ENCODE results near the gene FPGS.

FPGS gene

DNA sequence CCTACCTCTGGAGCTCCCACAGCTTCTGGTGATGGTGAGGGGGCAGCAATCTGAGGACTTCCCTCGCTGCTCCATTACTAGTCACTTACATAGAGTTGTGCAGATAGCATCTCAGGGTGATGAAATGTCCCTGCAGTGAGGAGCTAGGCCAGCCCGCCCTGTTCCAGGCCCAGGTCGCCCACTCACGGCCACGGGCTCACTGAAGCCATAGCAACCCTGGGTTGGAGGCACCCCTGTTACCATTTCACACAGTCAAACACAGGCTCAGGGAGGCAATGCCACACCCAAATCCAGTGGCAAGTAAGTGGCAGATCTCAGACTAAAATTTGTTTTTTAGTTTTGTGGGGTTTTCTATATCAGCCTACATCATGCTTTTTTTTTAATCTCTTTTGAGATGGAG, 43.8 kb upstream of the FPGS start:
- H3K27me3 ChIP-seq (ENCODE audit: control insufficient read depth, low read length) = no peaks in the 10 kb centered on the region
- H3K4me3 ChIP-seq (ENCODE audit: low read length) = no peak overlapping the region
- no peaks in the 10 kb centered on the region for H3K79me2 ChIP-seq (ENCODE audit: control insufficient read depth, low read length)
- no peak for TF ChIP-seq EZH2phosphoT487 (IDR thresholded peaks at IDR 0.05; ENCODE audit: borderline replicate concordance, low read length)
- H3F3A ChIP-seq (ENCODE audit: control insufficient read depth, insufficient read depth) = no peaks in the 10 kb centered on the region
- H3K27ac ChIP-seq (ENCODE audit: low read depth, low read length) = no peak overlapping the region
- no peaks in the 10 kb centered on the region for H3K9me2 ChIP-seq (replicated peaks; ENCODE audit: control insufficient read depth, low read length)
- H3K4me2 ChIP-seq (ENCODE audit: low read length) = no peak overlapping the region
- H3K9me3 ChIP-seq (ENCODE audit: control insufficient read depth, insufficient read depth, low read length) = no peaks in the 10 kb centered on the region
- H3K36me3 ChIP-seq (ENCODE audit: control insufficient read depth, low read length) = no peaks in the 10 kb centered on the region; the same call in 1 of the 2 replicates
- H3K4me1 ChIP-seq (ENCODE audit: control insufficient read depth, low read length) = no peaks in the 10 kb centered on the region
- H4K20me1 ChIP-seq (ENCODE audit: control insufficient read depth, insufficient read depth, low read depth, low read length) = no peaks in the 10 kb centered on the region; the same call in 1 of the 2 replicates

DNA sequence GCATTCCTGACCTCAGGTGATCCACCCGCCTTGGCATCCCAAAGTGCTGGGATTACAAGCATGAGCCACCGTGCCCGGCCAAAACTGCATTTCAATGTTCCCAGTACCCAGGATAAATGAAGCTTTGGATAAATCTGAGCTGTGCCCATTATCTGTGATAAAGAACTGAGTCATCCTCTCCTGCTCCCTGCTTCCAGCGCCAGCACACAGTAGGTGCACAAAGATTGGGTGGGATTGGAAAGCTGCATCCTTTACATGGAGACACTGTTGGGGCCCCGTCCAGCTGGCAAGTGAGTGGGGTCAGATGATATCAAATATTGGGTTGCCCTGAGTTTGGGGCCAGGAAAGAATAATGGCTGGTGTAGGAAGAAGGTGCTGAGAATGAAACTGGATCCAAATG, 41.6 kb upstream of the FPGS start:
- Histone ChIP-seq H3K9me2 (replicated peaks; ENCODE audit: control insufficient read depth, low read length) (no peaks in the 10 kb centered on the region), H3K9me3 (ENCODE audit: control insufficient read depth, insufficient read depth, low read length) (no peaks in the 10 kb centered on the region), H3K79me2 (ENCODE audit: control insufficient read depth, low read length) (no peaks in the 10 kb centered on the region), H3F3A (ENCODE audit: control insufficient read depth, insufficient read depth) (no peaks in the 10 kb centered on the region), H3K27me3 (ENCODE audit: control insufficient read depth, low read length) (no peaks in the 10 kb centered on the region), H3K36me3 (ENCODE audit: control insufficient read depth, low read length) (no peaks in the 10 kb centered on the region; the same call in 1 of the 2 replicates), H3K27ac (ENCODE audit: low read depth, low read length) (no peak overlapping the region), H3K4me1 (ENCODE audit: control insufficient read depth, low read length) (no peaks in the 10 kb centered on the region), H4K20me1 (ENCODE audit: control insufficient read depth, insufficient read depth, low read depth, low read length) (no peaks in the 10 kb centered on the region; the same call in 1 of the 2 replicates), H3K4me2 (ENCODE audit: low read length) (no peak overlapping the region), H3K4me3 (ENCODE audit: low read length) (no peak overlapping the region)
- TF ChIP-seq EZH2phosphoT487 (IDR thresholded peaks at IDR 0.05; ENCODE audit: borderline replicate concordance, low read length) = no peak

DNA sequence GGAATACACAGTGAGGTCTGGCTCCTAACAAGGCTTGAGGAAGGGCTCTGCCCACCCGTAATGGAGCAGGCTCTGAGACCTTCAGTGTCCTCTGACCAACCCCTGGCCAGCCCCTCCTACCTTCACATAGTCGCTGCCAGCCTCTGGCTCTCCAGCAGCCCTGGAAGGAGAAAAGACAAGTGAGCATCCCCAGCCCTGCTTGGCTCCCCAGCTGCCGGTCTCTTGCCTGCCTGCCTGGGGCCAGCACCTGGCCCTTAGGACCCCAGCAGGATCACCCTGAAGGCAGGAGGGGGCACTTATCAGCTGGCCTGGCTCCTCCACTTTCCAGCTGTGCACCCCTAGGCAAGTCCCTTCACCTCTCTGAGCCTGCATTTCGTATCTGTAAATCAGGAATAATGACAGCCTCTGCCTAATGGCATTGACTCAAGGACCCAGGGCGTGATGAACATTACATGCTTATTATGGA, 41.2 kb upstream of the FPGS start:
- H3K79me2 ChIP-seq (ENCODE audit: control insufficient read depth, low read length) = no peaks in the 10 kb centered on the region
- H3K4me2 ChIP-seq (ENCODE audit: low read length) = no peak overlapping the region
- H3K36me3 ChIP-seq (ENCODE audit: control insufficient read depth, low read length) = no peaks in the 10 kb centered on the region; the same call in 1 of the 2 replicates
- no peaks in the 10 kb centered on the region for H3K27me3 ChIP-seq (ENCODE audit: control insufficient read depth, low read length)
- H3K4me3 ChIP-seq (ENCODE audit: low read length) = no peak overlapping the region
- H4K20me1 ChIP-seq (ENCODE audit: control insufficient read depth, insufficient read depth, low read depth, low read length) = no peaks in the 10 kb centered on the region; the same call in 1 of the 2 replicates
- no peak for TF ChIP-seq EZH2phosphoT487 (IDR thresholded peaks at IDR 0.05; ENCODE audit: borderline replicate concordance, low read length)
- TF ChIP-seq, protein P1, sequence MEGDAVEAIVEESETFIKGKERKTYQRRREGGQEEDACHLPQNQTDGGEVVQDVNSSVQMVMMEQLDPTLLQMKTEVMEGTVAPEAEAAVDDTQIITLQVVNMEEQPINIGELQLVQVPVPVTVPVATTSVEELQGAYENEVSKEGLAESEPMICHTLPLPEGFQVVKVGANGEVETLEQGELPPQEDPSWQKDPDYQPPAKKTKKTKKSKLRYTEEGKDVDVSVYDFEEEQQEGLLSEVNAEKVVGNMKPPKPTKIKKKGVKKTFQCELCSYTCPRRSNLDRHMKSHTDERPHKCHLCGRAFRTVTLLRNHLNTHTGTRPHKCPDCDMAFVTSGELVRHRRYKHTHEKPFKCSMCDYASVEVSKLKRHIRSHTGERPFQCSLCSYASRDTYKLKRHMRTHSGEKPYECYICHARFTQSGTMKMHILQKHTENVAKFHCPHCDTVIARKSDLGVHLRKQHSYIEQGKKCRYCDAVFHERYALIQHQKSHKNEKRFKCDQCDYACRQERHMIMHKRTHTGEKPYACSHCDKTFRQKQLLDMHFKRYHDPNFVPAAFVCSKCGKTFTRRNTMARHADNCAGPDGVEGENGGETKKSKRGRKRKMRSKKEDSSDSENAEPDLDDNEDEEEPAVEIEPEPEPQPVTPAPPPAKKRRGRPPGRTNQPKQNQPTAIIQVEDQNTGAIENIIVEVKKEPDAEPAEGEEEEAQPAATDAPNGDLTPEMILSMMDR (IDR thresholded peaks at IDR 0.05; ENCODE audit: low read depth, low read length, poor library complexity, severe bottlenecking) = no peak
- no peaks in the 10 kb centered on the region for H3K9me3 ChIP-seq (ENCODE audit: control insufficient read depth, insufficient read depth, low read length)
- H3F3A ChIP-seq (ENCODE audit: control insufficient read depth, insufficient read depth) = no peaks in the 10 kb centered on the region
- no peaks in the 10 kb centered on the region for H3K9me2 ChIP-seq (replicated peaks; ENCODE audit: control insufficient read depth, low read length)
- H3K4me1 ChIP-seq (ENCODE audit: control insufficient read depth, low read length) = no peaks in the 10 kb centered on the region
- no peak overlapping the region for H3K27ac ChIP-seq (ENCODE audit: low read depth, low read length)

DNA sequence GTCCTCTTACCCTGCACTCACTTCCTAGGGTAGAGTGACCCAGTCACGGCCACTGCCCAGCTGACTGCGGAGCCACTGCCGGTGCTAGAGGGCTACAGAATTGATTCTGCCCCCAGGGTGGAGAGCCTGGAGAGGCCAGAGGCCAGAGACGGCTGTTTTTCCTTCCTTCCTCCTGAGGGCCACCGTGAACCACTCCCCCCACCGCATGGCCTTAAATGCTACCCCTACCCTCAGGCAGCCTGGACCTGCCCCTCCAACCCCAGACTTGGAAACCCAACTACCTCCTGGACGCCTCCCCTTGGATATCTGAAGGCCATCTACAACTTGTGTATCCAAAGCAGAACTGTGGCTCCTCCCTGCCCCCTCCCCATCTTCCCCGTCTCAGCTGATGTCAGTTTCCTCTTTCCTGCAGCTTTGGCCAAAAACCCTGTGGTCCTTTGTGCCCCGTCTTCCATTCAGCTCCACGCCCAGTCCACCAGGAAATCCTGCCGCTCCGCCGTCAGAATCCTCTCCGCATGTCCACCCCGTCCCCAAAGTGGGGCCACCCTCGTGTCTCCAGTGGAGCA, 40.5 kb upstream of the FPGS start:
- H3K27me3 ChIP-seq (ENCODE audit: control insufficient read depth, low read length) = no peaks in the 10 kb centered on the region
- no peaks in the 10 kb centered on the region for H3K9me3 ChIP-seq (ENCODE audit: control insufficient read depth, insufficient read depth, low read length)
- H3K9me2 ChIP-seq (replicated peaks; ENCODE audit: control insufficient read depth, low read length) = no peaks in the 10 kb centered on the region
- no peak overlapping the region for H3K4me2 ChIP-seq (ENCODE audit: low read length)
- no peak for TF ChIP-seq EZH2phosphoT487 (IDR thresholded peaks at IDR 0.05; ENCODE audit: borderline replicate concordance, low read length)
- no peaks in the 10 kb centered on the region for H3K79me2 ChIP-seq (ENCODE audit: control insufficient read depth, low read length)
- H3K27ac ChIP-seq (ENCODE audit: low read depth, low read length) = no peak overlapping the region
- no peaks in the 10 kb centered on the region for H3F3A ChIP-seq (ENCODE audit: control insufficient read depth, insufficient read depth)
- H3K4me3 ChIP-seq (ENCODE audit: low read length) = no peak overlapping the region
- H4K20me1 ChIP-seq (ENCODE audit: control insufficient read depth, insufficient read depth, low read depth, low read length) = no peaks in the 10 kb centered on the region; the same call in 1 of the 2 replicates
- peaks cover under 1% of the 10 kb centered on the region for H3K4me1 ChIP-seq (ENCODE audit: control insufficient read depth, low read length)
- H3K36me3 ChIP-seq (ENCODE audit: control insufficient read depth, low read length) = peaks cover 4% of the 10 kb centered on the region; the same call in 1 of the 2 replicates

Data from DOHH2 (cell line).